ENCODE data around the gene WWC2.
"Not testable (repeated sequence)": the region's sequence is repeated elsewhere in the genome, so short reads cannot be mapped to it uniquely, and the experiment has no call there.

WWC2 gene

DNA sequence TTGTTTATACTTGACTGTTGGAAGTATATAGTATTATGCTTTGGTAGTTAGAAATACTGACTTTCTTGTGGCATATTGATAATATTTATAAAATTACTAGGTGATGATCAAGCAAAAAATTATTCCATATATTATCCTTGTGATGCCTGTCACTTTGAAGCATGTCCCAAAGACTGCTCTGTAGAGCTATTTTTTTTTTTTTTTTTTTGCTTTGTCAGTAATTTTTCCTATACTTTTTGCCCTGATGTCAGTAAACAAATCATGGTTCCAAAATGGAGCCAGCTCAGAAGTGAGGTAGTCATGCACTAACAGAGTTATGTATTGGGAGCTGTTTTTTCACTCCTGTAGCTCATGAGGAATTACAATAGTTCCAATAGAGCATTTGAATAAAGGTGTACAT is 11.2 kb downstream of the WWC2 start:
- TF ChIP-seq, protein P1, sequence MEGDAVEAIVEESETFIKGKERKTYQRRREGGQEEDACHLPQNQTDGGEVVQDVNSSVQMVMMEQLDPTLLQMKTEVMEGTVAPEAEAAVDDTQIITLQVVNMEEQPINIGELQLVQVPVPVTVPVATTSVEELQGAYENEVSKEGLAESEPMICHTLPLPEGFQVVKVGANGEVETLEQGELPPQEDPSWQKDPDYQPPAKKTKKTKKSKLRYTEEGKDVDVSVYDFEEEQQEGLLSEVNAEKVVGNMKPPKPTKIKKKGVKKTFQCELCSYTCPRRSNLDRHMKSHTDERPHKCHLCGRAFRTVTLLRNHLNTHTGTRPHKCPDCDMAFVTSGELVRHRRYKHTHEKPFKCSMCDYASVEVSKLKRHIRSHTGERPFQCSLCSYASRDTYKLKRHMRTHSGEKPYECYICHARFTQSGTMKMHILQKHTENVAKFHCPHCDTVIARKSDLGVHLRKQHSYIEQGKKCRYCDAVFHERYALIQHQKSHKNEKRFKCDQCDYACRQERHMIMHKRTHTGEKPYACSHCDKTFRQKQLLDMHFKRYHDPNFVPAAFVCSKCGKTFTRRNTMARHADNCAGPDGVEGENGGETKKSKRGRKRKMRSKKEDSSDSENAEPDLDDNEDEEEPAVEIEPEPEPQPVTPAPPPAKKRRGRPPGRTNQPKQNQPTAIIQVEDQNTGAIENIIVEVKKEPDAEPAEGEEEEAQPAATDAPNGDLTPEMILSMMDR (IDR thresholded peaks at IDR 0.05) = no peak
- H3K4me3 ChIP-seq (ENCODE audit: low read depth in 1 of 2, low read length in 1 of 2) = no peak overlapping the region
- no peaks in the 10 kb centered on the region for H3K4me1 ChIP-seq (ENCODE audit: control insufficient read depth in 1 of 2, insufficient read depth in 1 of 2, low read depth in 1 of 2, low read length in 1 of 2)
- no peaks in the 10 kb centered on the region for H3K27me3 ChIP-seq
- H3K36me3 ChIP-seq = no peaks in the 10 kb centered on the region
- no peak overlapping the region for H3K27ac ChIP-seq
- no peaks in the 10 kb centered on the region for H3K9me3 ChIP-seq

DNA sequence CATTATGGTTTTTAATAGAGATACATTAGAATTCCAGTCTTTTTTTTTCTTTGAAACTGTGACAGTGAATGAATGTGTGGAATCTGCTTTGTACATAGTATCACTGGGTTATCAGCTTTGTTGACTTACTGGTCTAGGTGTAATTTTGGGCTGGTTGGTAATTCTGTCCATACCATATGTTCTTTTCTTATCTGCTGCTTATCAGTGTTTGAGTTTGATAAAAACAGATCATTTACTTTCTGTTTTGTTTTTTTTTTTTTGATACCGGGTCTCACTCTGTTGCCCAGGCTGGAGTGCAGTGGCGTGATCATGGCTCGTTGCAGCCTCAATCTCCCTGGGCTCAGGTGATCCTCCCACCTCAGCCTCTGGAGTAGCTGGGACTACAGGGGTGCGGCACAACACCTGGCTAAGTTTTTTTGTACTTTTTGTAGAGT is 12.4 kb downstream of the WWC2 start:
- no peaks in the 10 kb centered on the region for H3K9me3 ChIP-seq
- no peaks in the 10 kb centered on the region for H3K4me1 ChIP-seq (ENCODE audit: control insufficient read depth in 1 of 2, insufficient read depth in 1 of 2, low read depth in 1 of 2, low read length in 1 of 2)
- no peak overlapping the region for H3K4me3 ChIP-seq (ENCODE audit: low read depth in 1 of 2, low read length in 1 of 2)
- no peaks in the 10 kb centered on the region for H3K27me3 ChIP-seq
- TF ChIP-seq, protein P1 (IDR thresholded peaks at IDR 0.05) = no peak
- H3K27ac ChIP-seq = no peak overlapping the region
- H3K36me3 ChIP-seq = no peaks in the 10 kb centered on the region

DNA sequence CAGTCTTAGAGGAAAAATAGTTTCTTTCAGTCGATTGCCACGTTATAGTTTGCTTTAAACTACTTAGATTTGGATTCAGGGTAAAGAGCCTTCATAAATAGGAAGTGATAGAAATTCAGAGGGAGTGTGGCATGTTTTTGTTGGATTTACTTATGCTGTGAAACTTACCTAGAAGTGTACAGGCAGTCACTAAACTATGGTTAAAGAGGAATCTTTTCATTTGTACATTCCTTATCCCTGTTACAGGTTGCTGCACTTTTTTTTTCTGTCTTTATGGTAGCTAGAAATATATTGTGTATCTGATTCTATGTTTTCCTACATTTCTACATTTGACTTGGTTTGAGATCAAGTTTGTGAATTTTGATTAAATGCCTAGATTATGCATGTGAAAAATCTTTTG is 19.1 kb downstream of the WWC2 start:
- Histone ChIP-seq H3K36me3 (no peaks in the 10 kb centered on the region), H3K27ac (no peak overlapping the region), H3K4me1 (ENCODE audit: control insufficient read depth in 1 of 2, insufficient read depth in 1 of 2, low read depth in 1 of 2, low read length in 1 of 2) (no peaks in the 10 kb centered on the region), H3K27me3 (no peaks in the 10 kb centered on the region), H3K4me3 (ENCODE audit: low read depth in 1 of 2, low read length in 1 of 2) (no peak overlapping the region), H3K9me3 (no peaks in the 10 kb centered on the region)
- TF ChIP-seq, protein P1 (IDR thresholded peaks at IDR 0.05) = no peak

DNA sequence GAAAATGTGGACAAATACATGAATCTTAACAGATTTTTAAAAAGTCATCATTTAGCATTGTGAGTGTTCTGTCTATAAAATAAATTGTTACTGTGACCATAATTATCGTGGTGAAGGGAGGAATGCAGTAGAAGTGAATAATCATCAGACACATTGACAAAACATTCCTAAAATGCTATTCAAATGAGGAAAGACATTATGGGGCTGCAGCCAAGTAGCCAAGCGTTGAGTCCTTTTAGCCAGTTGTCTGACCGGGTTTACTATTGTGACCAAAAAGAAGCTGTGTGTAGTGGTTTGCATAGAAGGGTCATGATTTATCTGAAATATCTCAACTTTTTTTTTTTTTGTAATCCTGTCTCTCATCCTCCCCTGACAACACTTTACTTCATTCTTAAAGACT is 19.5 kb downstream of the WWC2 start:
- TF ChIP-seq, protein P1 (IDR thresholded peaks at IDR 0.05) = no peak
- Histone ChIP-seq H3K27me3 (no peaks in the 10 kb centered on the region), H3K4me1 (ENCODE audit: control insufficient read depth in 1 of 2, insufficient read depth in 1 of 2, low read depth in 1 of 2, low read length in 1 of 2) (no peaks in the 10 kb centered on the region), H3K27ac (no peak overlapping the region), H3K36me3 (no peaks in the 10 kb centered on the region), H3K9me3 (no peaks in the 10 kb centered on the region), H3K4me3 (ENCODE audit: low read depth in 1 of 2, low read length in 1 of 2) (no peak overlapping the region)

DNA sequence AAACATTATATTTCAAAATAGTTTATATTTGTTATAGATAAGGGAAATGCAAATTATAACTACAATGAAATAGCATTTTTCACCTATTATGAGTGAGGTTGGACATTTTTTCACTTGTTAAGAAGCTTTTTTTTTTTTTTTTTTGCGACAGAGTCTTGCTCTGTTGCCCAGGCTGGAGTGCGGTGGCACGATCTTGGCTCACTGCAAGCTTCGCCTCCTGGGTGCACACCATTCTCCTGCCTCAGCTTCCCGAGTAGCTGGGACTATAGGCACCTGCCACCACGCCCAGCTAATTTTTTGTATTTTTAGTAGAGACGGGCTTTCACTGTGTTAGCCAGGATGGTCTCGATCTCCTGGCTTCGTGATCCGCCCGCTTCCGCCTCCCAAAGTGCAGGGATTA is 22.6 kb downstream of the WWC2 start:
- H3K27ac ChIP-seq; H3K4me1 ChIP-seq (ENCODE audit: control insufficient read depth in 1 of 2, insufficient read depth in 1 of 2, low read depth in 1 of 2, low read length in 1 of 2); H3K9me3 ChIP-seq; H3K27me3 ChIP-seq; H3K4me3 ChIP-seq (ENCODE audit: low read depth in 1 of 2, low read length in 1 of 2); H3K36me3 ChIP-seq: not testable (repeated sequence)

DNA sequence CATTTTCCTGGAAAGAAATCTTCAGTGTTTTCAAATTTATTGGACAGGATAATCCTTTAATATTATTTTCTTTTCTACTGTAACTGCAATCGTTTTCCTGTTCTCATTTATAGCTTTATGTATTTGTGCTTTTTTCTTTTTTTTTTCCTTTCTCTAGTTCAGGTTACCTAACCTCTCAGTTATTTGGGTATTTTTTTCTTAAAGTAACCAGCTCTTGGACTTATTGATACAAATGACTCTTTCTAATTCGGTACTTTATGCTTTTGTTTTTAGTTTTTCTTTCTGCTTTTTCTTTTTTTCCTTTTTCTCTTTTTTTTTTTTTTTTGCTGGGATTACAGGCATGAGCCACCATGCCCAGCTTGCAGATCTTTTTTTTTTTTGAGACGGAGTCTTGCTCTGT is 25.2 kb downstream of the WWC2 start:
- Histone ChIP-seq H3K36me3 (no peaks in the 10 kb centered on the region), H3K9me3 (no peaks in the 10 kb centered on the region), H3K27ac (no peak overlapping the region), H3K4me1 (ENCODE audit: control insufficient read depth in 1 of 2, insufficient read depth in 1 of 2, low read depth in 1 of 2, low read length in 1 of 2) (no peaks in the 10 kb centered on the region), H3K4me3 (ENCODE audit: low read depth in 1 of 2, low read length in 1 of 2) (no peak overlapping the region), H3K27me3 (no peaks in the 10 kb centered on the region)
- TF ChIP-seq, protein P1 (IDR thresholded peaks at IDR 0.05) = no peak

Measured in neutrophil (primary cell).